ENCODE data around the gene SPOP. TPM values are rescaled to one million over a fixed set of nuclear protein-coding genes. Genes with fewer than 3 reads are reported as not detected.

Gene SPOP
- total and polyA plus RNA-seq, 9 of the 15 experiments (the other 6 are each of a cell fraction or from before 2014, with no cell fraction given) = 34.2 to 65.9 (median 39.7) TPM

DNA sequence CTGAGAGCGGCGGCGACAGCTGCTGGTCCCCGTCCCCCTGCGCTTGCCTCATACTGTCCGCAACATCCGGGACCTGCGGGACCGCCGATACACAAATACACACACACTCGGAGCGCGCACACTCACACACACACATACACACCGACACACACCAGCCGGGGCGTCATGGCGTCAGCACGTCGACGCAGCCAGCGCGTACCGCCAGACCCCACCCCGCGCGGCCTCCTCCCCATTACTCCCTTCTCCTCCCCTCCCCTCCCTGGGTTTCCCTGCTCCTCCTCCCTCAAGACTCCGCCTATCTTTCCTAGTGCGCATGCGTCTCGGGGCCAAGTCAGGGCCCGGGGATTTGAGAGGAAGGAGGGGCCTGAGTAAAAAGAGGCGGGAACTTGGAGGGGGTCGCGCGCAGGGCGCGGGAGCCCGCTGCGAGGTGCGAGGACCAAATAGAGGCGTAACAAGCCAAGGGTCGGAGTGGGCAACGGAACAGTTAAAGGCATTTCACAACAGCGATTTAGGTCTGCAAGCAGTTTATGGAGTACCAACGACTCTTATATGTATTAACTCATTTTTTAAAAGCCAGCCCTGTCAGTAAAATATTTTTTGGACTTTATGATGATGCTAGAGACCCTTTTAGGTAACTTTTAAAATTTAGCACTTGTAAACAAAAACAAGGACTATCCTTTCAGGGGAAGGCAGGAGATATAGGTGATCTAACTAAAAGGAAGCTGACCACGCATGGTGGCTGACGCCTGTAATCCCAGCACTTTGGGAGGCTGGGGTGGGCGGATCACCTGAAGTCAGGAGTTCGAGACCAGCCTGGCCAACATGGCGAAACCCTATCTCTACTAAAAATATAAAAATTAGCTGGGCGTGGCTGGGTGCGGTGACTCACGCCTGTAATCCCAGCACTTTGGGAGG lies at the start of gene SPOP (continued):
- TF ChIP-seq KDM5B (IDR thresholded peaks at IDR 0.05; ENCODE audit: insufficient replicate concordance, low read depth, low read length) (peak; percentile 56), MTA1 (IDR thresholded peaks at IDR 0.05; ENCODE audit: borderline replicate concordance) (no peak), TRIM24 (IDR thresholded peaks at IDR 0.05) (0 out of 4 replicates have a peak, but pooled peaks of 1 of the 2 experiments have one; percentile 7), NKRF (IDR thresholded peaks at IDR 0.05; ENCODE audit: borderline replicate concordance) (0 out of 2 replicates have a peak, but pooled peaks have one; percentile 12), SP1 (CRISPR knock-in tag; IDR thresholded peaks at IDR 0.05) (peak; percentile 85), ZNF197 (CRISPR knock-in tag; IDR thresholded peaks at IDR 0.05; ENCODE audit: low read depth) (no peak), TEAD1 (CRISPR knock-in tag; IDR thresholded peaks at IDR 0.05) (peak in 1 of 2 experiments; percentile 62; a peak in 1 of 4 replicates), GABPB1 (CRISPR knock-in tag; IDR thresholded peaks at IDR 0.05) (peak; percentile 66), GABPA (tag; conservative IDR thresholded peaks at IDR 0.05; ENCODE audit: low read depth) (peak; percentile 49), ZBTB2 (IDR thresholded peaks at IDR 0.05) (peak; percentile 99), ZNF766 (CRISPR knock-in tag; conservative IDR thresholded peaks at IDR 0.05) (0 out of 2 replicates have a peak, but pooled peaks have one; percentile 49), TGIF2 (CRISPR knock-in tag; IDR thresholded peaks at IDR 0.05) (peak; percentile 63; the same call in 1 of the 2 replicates)
- TF ChIP-seq, protein P1, sequence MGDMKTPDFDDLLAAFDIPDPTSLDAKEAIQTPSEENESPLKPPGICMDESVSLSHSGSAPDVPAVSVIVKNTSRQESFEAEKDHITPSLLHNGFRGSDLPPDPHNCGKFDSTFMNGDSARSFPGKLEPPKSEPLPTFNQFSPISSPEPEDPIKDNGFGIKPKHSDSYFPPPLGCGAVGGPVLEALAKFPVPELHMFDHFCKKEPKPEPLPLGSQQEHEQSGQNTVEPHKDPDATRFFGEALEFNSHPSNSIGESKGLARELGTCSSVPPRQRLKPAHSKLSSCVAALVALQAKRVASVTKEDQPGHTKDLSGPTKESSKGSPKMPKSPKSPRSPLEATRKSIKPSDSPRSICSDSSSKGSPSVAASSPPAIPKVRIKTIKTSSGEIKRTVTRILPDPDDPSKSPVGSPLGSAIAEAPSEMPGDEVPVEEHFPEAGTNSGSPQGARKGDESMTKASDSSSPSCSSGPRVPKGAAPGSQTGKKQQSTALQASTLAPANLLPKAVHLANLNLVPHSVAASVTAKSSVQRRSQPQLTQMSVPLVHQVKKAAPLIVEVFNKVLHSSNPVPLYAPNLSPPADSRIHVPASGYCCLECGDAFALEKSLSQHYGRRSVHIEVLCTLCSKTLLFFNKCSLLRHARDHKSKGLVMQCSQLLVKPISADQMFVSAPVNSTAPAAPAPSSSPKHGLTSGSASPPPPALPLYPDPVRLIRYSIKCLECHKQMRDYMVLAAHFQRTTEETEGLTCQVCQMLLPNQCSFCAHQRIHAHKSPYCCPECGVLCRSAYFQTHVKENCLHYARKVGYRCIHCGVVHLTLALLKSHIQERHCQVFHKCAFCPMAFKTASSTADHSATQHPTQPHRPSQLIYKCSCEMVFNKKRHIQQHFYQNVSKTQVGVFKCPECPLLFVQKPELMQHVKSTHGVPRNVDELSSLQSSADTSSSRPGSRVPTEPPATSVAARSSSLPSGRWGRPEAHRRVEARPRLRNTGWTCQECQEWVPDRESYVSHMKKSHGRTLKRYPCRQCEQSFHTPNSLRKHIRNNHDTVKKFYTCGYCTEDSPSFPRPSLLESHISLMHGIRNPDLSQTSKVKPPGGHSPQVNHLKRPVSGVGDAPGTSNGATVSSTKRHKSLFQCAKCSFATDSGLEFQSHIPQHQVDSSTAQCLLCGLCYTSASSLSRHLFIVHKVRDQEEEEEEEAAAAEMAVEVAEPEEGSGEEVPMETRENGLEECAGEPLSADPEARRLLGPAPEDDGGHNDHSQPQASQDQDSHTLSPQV (IDR thresholded peaks at IDR 0.05) = peak; percentile 72; the same call in 1 of the 2 replicates
- TF ChIP-seq, protein P2, sequence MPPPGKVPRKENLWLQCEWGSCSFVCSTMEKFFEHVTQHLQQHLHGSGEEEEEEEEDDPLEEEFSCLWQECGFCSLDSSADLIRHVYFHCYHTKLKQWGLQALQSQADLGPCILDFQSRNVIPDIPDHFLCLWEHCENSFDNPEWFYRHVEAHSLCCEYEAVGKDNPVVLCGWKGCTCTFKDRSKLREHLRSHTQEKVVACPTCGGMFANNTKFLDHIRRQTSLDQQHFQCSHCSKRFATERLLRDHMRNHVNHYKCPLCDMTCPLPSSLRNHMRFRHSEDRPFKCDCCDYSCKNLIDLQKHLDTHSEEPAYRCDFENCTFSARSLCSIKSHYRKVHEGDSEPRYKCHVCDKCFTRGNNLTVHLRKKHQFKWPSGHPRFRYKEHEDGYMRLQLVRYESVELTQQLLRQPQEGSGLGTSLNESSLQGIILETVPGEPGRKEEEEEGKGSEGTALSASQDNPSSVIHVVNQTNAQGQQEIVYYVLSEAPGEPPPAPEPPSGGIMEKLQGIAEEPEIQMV (tag; conservative IDR thresholded peaks at IDR 0.05; ENCODE audit: low read depth) = no peak
